H1 (cell line): ENCODE data around the gene CLIC1. TPM values are rescaled to one million over a fixed set of nuclear protein-coding genes. Genes with fewer than 3 reads are reported as not detected.

Experiments used
- JUND ChIP-seq: IDR thresholded peaks from 2 replicates; pipeline ENCODE4 v1.6.1; 2011; ENCODE audit warnings: mild to moderate bottlenecking, improper control_type of control experiment, low read length
- polyA plus RNA-seq, 7 experiments: library from polyadenylated mRNA; depleted of rRNA in 3 of 7; stranded (reverse) in 5 of 7; unstranded in 2 of 7; fragments of >200 nt in 5 of 7; fragments of 200-250 nt in 2 of 7; gene quantifications; 1 replicate in 5 of 7; 2 replicates in 1 of 7; 4 replicates in 1 of 7; pipeline versions ENCODE4 v1.2.1 to v1.2.3, GENCODE V29; 2011 to 2013; ENCODE audit warnings: missing spikeins in 2 of 7, mixed read lengths in 2 of 7
- total RNA-seq: library from RNA; stranded (reverse); fragmentation: NEBNext Ultra II Directional; extraction: Animal tissue kit (Norgen Biotek cat#: 25700); gene quantifications from 2 replicates; pipeline ENCODE4 v1.2.1, GENCODE V29; 2021

CLIC1 gene
- total and polyA plus RNA-seq, 2 of the 8 experiments (the other 6 are each of a cell fraction or from before 2014, with no cell fraction given) = 250 to 277 TPM

DNA sequence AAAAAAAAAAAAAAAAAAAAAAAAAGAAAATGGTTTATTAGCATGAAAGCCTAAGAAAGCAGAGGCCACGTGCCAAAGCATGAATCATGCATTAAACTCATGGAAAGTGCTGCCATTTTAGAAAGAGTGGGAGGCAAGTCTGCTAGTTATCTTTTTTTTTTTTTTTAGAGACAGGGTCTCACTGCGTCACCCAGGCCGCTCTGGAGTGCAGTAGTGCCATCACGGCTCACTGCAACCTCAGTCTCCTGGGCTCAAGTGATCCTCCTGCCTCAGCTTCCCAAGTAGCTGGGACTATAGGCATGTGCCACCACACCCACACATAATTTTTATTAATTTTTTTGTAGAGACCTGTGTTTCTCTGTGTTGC, 35.6 kb upstream of the CLIC1 start (continued):
- no peak for TF ChIP-seq JUND
